Effector memory CD8-positive, alpha-beta T cell (primary cell): ENCODE data around the gene RAP1GAP2.
A peak's percentile ranks its signal among the peaks of the same experiment; 100 is the strongest.
"Not testable (repeated sequence)": the region's sequence is repeated elsewhere in the genome, so short reads cannot be mapped to it uniquely, and the experiment has no call there.

Experiments
- ATAC-seq: fragments of 150-1000 bp; cut with Tn5 transposase; replicated peaks from 2 replicates; pipeline ENCODE4 v1.10.0; 2021; ENCODE audit warnings: mild to moderate bottlenecking, moderate library complexity
- DNase-seq, 3 experiments: peaks; one replicate each; pipeline ENCODE4 v3.0.0; 2021
- H3K27ac Mint-ChIP-seq, 2 donors: one replicate each; pipeline ENCODE4 v1.8.0; 2022; ENCODE audit warnings: mild to moderate bottlenecking in 2 of 2, mixed read lengths in 2 of 2, moderate library complexity in 2 of 2
- H3K27me3 Mint-ChIP-seq, 2 donors: one replicate each; pipeline ENCODE4 v1.8.0; 2022; ENCODE audit warnings: mixed read lengths in 2 of 2
- H3K36me3 Mint-ChIP-seq: one replicate; pipeline ENCODE4 v1.8.0; 2022; ENCODE audit warnings: mild to moderate bottlenecking, moderate library complexity, mixed read lengths; ENCODE audit not compliant: insufficient read depth
- H3K4me1 Mint-ChIP-seq, 2 donors: one replicate each; pipeline ENCODE4 v1.8.0; 2022; ENCODE audit warnings: low read depth in 2 of 2, mixed read lengths in 2 of 2
- H3K4me3 Mint-ChIP-seq, 2 donors: one replicate each; pipeline ENCODE4 v1.8.0; 2022; ENCODE audit warnings: mild to moderate bottlenecking in 2 of 2, mixed read lengths in 2 of 2, moderate library complexity in 2 of 2
- H3K9me3 Mint-ChIP-seq, 2 donors: one replicate each; pipeline ENCODE4 v1.8.0; 2022; ENCODE audit warnings: mixed read lengths in 2 of 2

Gene RAP1GAP2

GRCh38 chr17:3043737-3044365, 247.6 kb downstream of the RAP1GAP2 start:
- Mint-ChIP-seq H3K36me3 (peaks cover 15% of the 10 kb centered on the region), H3K9me3 (peaks cover 0 to 2% of the 10 kb centered on the region in 2 donors), H3K4me1 (peaks cover 4 to 12% of the 10 kb centered on the region in 2 donors), H3K4me3 (no peak overlapping the region), H3K27ac (no peak overlapping the region), H3K27me3 (no peaks in the 10 kb centered on the region)
- ATAC-seq (no peak), DNase-seq (no peak)

GRCh38 chr17:3046753-3047152, 250.5 kb downstream of the RAP1GAP2 start:
- Mint-ChIP-seq H3K27ac (no peak overlapping the region), H3K4me1 (peaks cover 0 to 8% of the 10 kb centered on the region in 2 donors)

GRCh38 chr17:3048727-3049471, 252.7 kb downstream of the RAP1GAP2 start:
- Mint-ChIP-seq H3K4me1 (peaks cover 0 to 8% of the 10 kb centered on the region in 2 donors), H3K27me3 (no peaks in the 10 kb centered on the region), H3K9me3 (peaks cover 0 to 2% of the 10 kb centered on the region in 2 donors), H3K36me3 (peaks cover 14% of the 10 kb centered on the region), H3K4me3 (peak overlapping the region; percentile 86 to 94), H3K27ac (peak overlapping the region; percentile 65 to 73)
- peak; percentile 97 for ATAC-seq
- DNase-seq, result peak; percentile 77 to 85 (median 82)

More at GRCh38 chr17:3046753-3047152, 250.5 kb downstream of the RAP1GAP2 start:
- Mint-ChIP-seq H3K4me3 (no peak overlapping the region), H3K36me3 (peaks cover 14% of the 10 kb centered on the region), H3K27me3 (no peaks in the 10 kb centered on the region), H3K9me3 (peaks cover 0 to 2% of the 10 kb centered on the region in 2 donors)
- no peak for ATAC-seq
- no peak for DNase-seq

- Mint-ChIP-seq H3K4me1 (peaks cover 0 to 8% of the 10 kb centered on the region in 2 donors), H3K27ac (no peak overlapping the region), H3K9me3 (no peaks in the 10 kb centered on the region), H3K4me3 (peak overlapping the region; percentile 86 to 94), H3K27me3 (no peaks in the 10 kb centered on the region), H3K36me3 (peaks cover 14% of the 10 kb centered on the region)
- DNase-seq (no peak), ATAC-seq (no peak)
Measured at GRCh38 chr17:3049705-3050295, 253.6 kb downstream of the RAP1GAP2 start.

GRCh38 chr17:3054868-3055267, 258.6 kb downstream of the RAP1GAP2 start:
- not testable (repeated sequence) for H3K36me3 Mint-ChIP-seq, H3K27ac Mint-ChIP-seq, H3K9me3 Mint-ChIP-seq, H3K27me3 Mint-ChIP-seq, DNase-seq, ATAC-seq, H3K4me3 Mint-ChIP-seq, H3K4me1 Mint-ChIP-seq

GRCh38 chr17:3062824-3063377, 266.7 kb downstream of the RAP1GAP2 start:
- ATAC-seq, result peak; percentile 77
- H3K4me1 Mint-ChIP-seq, result not testable (repeated sequence)

GRCh38 chr17:3063507-3063906, 267.3 kb downstream of the RAP1GAP2 start, which contains the start of gene OR1D5:
Gene OR1D5, minus strand, starts transcription at chr17:3063607. Its CDS starts 0 bp downstream, at chr17:3063607.
- H3K4me3 Mint-ChIP-seq, H3K4me1 Mint-ChIP-seq, H3K9me3 Mint-ChIP-seq, H3K27me3 Mint-ChIP-seq, DNase-seq, ATAC-seq, H3K36me3 Mint-ChIP-seq: not testable (repeated sequence)
- peak within 1 kb of the TSS in 1 of 2 donors; percentile 24 for H3K27ac Mint-ChIP-seq

More at GRCh38 chr17:3062824-3063377, 266.7 kb downstream of the RAP1GAP2 start:
- not testable (repeated sequence) for H3K36me3 Mint-ChIP-seq, H3K27me3 Mint-ChIP-seq, DNase-seq, H3K9me3 Mint-ChIP-seq, H3K4me3 Mint-ChIP-seq
- H3K27ac Mint-ChIP-seq, result peak overlapping the region in 1 of 2 donors; percentile 24

GRCh38 chr17:3065192-3065591, 269.0 kb downstream of the RAP1GAP2 start:
- not testable (repeated sequence) for H3K36me3 Mint-ChIP-seq, H3K9me3 Mint-ChIP-seq, H3K27ac Mint-ChIP-seq, H3K27me3 Mint-ChIP-seq, DNase-seq, H3K4me1 Mint-ChIP-seq, H3K4me3 Mint-ChIP-seq
- peak; percentile 77 for ATAC-seq

- H3K36me3 Mint-ChIP-seq, H3K4me1 Mint-ChIP-seq, ATAC-seq, H3K27ac Mint-ChIP-seq, DNase-seq, H3K9me3 Mint-ChIP-seq, H3K4me3 Mint-ChIP-seq: not testable (repeated sequence)
- H3K27me3 Mint-ChIP-seq, result peaks cover 6 to 34% of the 10 kb centered on the region in 2 donors
Measured at GRCh38 chr17:3073850-3074249, 277.6 kb downstream of the RAP1GAP2 start.
